Muscle of arm (tissue), 12 donors: ENCODE measurements around the gene PFDN1. TPM values are rescaled to one million over a fixed set of nuclear protein-coding genes. Genes with fewer than 3 reads are reported as not detected.
A peak's percentile ranks its signal among the peaks of the same experiment; 100 is the strongest.

Experiments
- DNase-seq: peaks from one replicate; pipeline ENCODE4 v3.0.0-alpha.2; 2013
- polyA plus RNA-seq, 12 donors: library from polyadenylated mRNA; unstranded; fragments of 120-200 nt; gene quantifications; one replicate each; pipeline ENCODE4 v1.2.1, GENCODE V29; 2013; ENCODE audit not compliant: insufficient read length in 12 of 12

Gene PFDN1
- polyA plus RNA-seq, 12 donors, result 65.4 to 93.6 (median 73.7) TPM; not detected in 1

- DNase-seq, result no peak
Observed at GRCh38 chr5:140242099-140242498, 60.8 kb downstream of the PFDN1 start.

GRCh38 chr5:140240987-140241706, 61.8 kb downstream of the PFDN1 start:
- DNase-seq, result peak; percentile 79

- peak; percentile 35 for DNase-seq
Observed at GRCh38 chr5:140239939-140240700, 62.8 kb downstream of the PFDN1 start.

GRCh38 chr5:140239461-140239860, 63.4 kb downstream of the PFDN1 start:
- no peak for DNase-seq

- DNase-seq, result no peak
Observed at GRCh38 chr5:140238756-140239155, 64.1 kb downstream of the PFDN1 start.

GRCh38 chr5:140236891-140237598, 65.9 kb downstream of the PFDN1 start:
- no peak for DNase-seq

- DNase-seq, result no peak
Observed at GRCh38 chr5:140235791-140236551, 66.9 kb downstream of the PFDN1 start.

- no peak for DNase-seq
Observed at GRCh38 chr5:140234377-140234989, 68.4 kb downstream of the PFDN1 start.

GRCh38 chr5:140232731-140233130, 70.2 kb downstream of the PFDN1 start:
- no peak for DNase-seq

- no peak for DNase-seq
Observed at GRCh38 chr5:140230373-140230772, 72.5 kb downstream of the PFDN1 start.

- no peak for DNase-seq
Observed at GRCh38 chr5:140228364-140228837, 74.5 kb downstream of the PFDN1 start.

- no peak for DNase-seq
Observed at GRCh38 chr5:140227046-140227445, 75.9 kb downstream of the PFDN1 start.

- DNase-seq, result no peak
Observed at GRCh38 chr5:140225396-140225795, 77.5 kb downstream of the PFDN1 start.

- DNase-seq, result no peak
Observed at GRCh38 chr5:140224658-140225057, 78.2 kb downstream of the PFDN1 start.

GRCh38 chr5:140223567-140223966, 79.3 kb downstream of the PFDN1 start:
- DNase-seq, result no peak

- DNase-seq, result no peak
Observed at GRCh38 chr5:140222416-140222815, 80.5 kb downstream of the PFDN1 start.

GRCh38 chr5:140221697-140222223, 81.1 kb downstream of the PFDN1 start:
- DNase-seq, result no peak

GRCh38 chr5:140220698-140221064, 82.2 kb downstream of the PFDN1 start:
- DNase-seq, result no peak

GRCh38 chr5:140220032-140220697, 82.7 kb downstream of the PFDN1 start:
- no peak for DNase-seq
